B cell (primary cell): ENCODE measurements around the gene TMEM235. TPM values are rescaled to one million over a fixed set of nuclear protein-coding genes. Genes with fewer than 3 reads are reported as not detected.

Experiments
- ATAC-seq: fragments of 200-7000 bp; cut with Tn5 transposase; one replicate; pipeline ENCODE4 v1.10.0; 2021; ENCODE audit warnings: low read depth, mild to moderate bottlenecking, moderate number of reproducible peaks, moderate library complexity
- CTCF ChIA-PET: fragments of 350-600 bp; sonication (Branson Sonifier 250); formaldehyde crosslinking; loops from one replicate; lab custom pipeline; 2021; ENCODE audit warnings: antibody characterized with exemption, inconsistent platforms; lab: Charles Lee
- POLR2A ChIA-PET: fragments of 350-600 bp; sonication (Branson Sonifier 250); formaldehyde crosslinking; loops from one replicate; lab custom pipeline; 2021; ENCODE audit warnings: antibody characterized with exemption; lab: Charles Lee
- DNase-seq: peaks from one replicate; pipeline ENCODE4 v3.0.0; 2013
- H2AFZ ChIP-seq: 2 replicates; pipeline ENCODE4 v1.6.1; 2012; ENCODE audit warnings: mild to moderate bottlenecking, low read depth, low read length; ENCODE audit not compliant: insufficient read depth, poor library complexity, severe bottlenecking
- H3K27ac ChIP-seq, 2 donors: 1 replicate in 1 of 2; 2 replicates in 1 of 2; pipeline ENCODE4 v1.5.1; 2012 to 2013; ENCODE audit warnings: low read length in 2 of 2, mild to moderate bottlenecking in 2 of 2, moderate library complexity in 1 of 2
- H3K27me3 ChIP-seq, 4 experiments: fragments of 200-600 bp in 1 of 4; sonication (generic) in 1 of 4; replicated peaks in 1 of 4; 1 replicate in 2 of 4; 2 replicates in 2 of 4; pipeline versions ENCODE4 v1.6.1 to v1.7.0; 2013 to 2016; ENCODE audit warnings: low read length in 3 of 4, mild to moderate bottlenecking in 2 of 4, mixed read lengths in 1 of 4, moderate library complexity in 1 of 4; ENCODE audit not compliant: insufficient read depth in 4 of 4, control insufficient read depth in 3 of 4; ENCODE audit errors: control extremely low read depth in 1 of 4
- H3K36me3 ChIP-seq, 2 experiments: replicated peaks in 1 of 2; 1 replicate in 1 of 2; 2 replicates in 1 of 2; pipeline versions ENCODE4 v1.6.1 to v1.7.1; 2013; ENCODE audit warnings: low read length in 1 of 2; ENCODE audit not compliant: insufficient read depth in 2 of 2, control insufficient read depth in 1 of 2; ENCODE audit errors: control extremely low read depth in 1 of 2, extremely low read depth in 1 of 2
- H3K4me1 ChIP-seq, 2 donors: fragments of 200-600 bp in 1 of 2; sonication (generic) in 1 of 2; 1 replicate in 1 of 2; 2 replicates in 1 of 2; pipeline versions ENCODE4 v1.5.1 to v1.6.1; 2013 to 2017; ENCODE audit warnings: low read length in 2 of 2; ENCODE audit not compliant: control insufficient read depth in 2 of 2, insufficient read depth in 2 of 2
- H3K4me2 ChIP-seq: replicated peaks from 2 replicates; pipeline ENCODE3; 2012; ENCODE audit warnings: mild to moderate bottlenecking, low read depth, low read length; ENCODE audit not compliant: poor library complexity, severe bottlenecking
- H3K4me3 ChIP-seq, 5 experiments: fragments of 200-600 bp in 1 of 5; sonication (generic) in 1 of 5; 1 replicate in 3 of 5; 2 replicates in 2 of 5; pipeline versions ENCODE4 v1.5.1 to v1.7.0; 2011 to 2016; ENCODE audit warnings: low read length in 4 of 5, mild to moderate bottlenecking in 4 of 5, low read depth in 2 of 5, control low read depth in 1 of 5, moderate library complexity in 1 of 5; ENCODE audit not compliant: insufficient read depth in 1 of 5; ENCODE audit errors: control extremely low read depth in 1 of 5, extremely low read depth in 1 of 5
- H3K79me2 ChIP-seq: fragments of 200-600 bp; sonication (generic); one replicate; pipeline ENCODE4 v1.6.0; 2016; ENCODE audit warnings: low read length; ENCODE audit not compliant: control insufficient read depth, insufficient read depth
- H3K9ac ChIP-seq: fragments of 200-600 bp; sonication (generic); 2 replicates; pipeline ENCODE4 v1.6.1; 2017; ENCODE audit warnings: mild to moderate bottlenecking, low read length, moderate library complexity
- H3K9me3 ChIP-seq, 3 donors: one replicate each; pipeline versions ENCODE4 v1.6.1 to v1.7.1; 2013; ENCODE audit warnings: low read length in 2 of 3; ENCODE audit not compliant: control insufficient read depth in 2 of 3, insufficient read depth in 1 of 3; ENCODE audit errors: control extremely low read depth in 1 of 3
- H4K20me1 ChIP-seq: 2 replicates; pipeline ENCODE4 v1.6.0; 2012; ENCODE audit warnings: mild to moderate bottlenecking, low read length; ENCODE audit not compliant: insufficient read depth, control insufficient read depth, poor library complexity, severe bottlenecking
- H3K27ac Mint-ChIP-seq: one replicate; pipeline ENCODE4 v1.8.0; 2021; ENCODE audit warnings: mixed read lengths
- H3K27me3 Mint-ChIP-seq: one replicate; pipeline ENCODE4 v1.8.0; 2021; ENCODE audit warnings: mixed read lengths
- H3K4me1 Mint-ChIP-seq: one replicate; pipeline ENCODE4 v1.8.0; 2021; ENCODE audit warnings: mixed read lengths
- H3K4me3 Mint-ChIP-seq: one replicate; pipeline ENCODE4 v1.8.0; 2021; ENCODE audit warnings: mixed read lengths
- H3K9me3 Mint-ChIP-seq: one replicate; pipeline ENCODE4 v1.8.0; 2022; ENCODE audit warnings: mixed read lengths; ENCODE audit not compliant: insufficient read depth
- CTCF ChIP-seq: fragments of 200-600 bp; IDR thresholded peaks from one replicate; pipeline ENCODE4 v1.8.0; 2022; ENCODE audit warnings: antibody characterized with exemption, mild to moderate bottlenecking
- EZH2 ChIP-seq: IDR thresholded peaks from 2 replicates; pipeline ENCODE4 v1.6.1; 2012; ENCODE audit warnings: borderline replicate concordance, low read depth, mild to moderate bottlenecking, moderate library complexity, low read length; ENCODE audit not compliant: insufficient read depth, poor library complexity, severe bottlenecking
- WGBS: methylation state at CpG from one replicate; pipeline ENCODE4 v1.1.5; 2013; ENCODE audit warnings: missing lambda C conversion rate; ENCODE audit not compliant: insufficient coverage; 5-methylcytosine and 5-hydroxymethylcytosine counted together
- intact Hi-C: fragments of 100-400 bp; cut with micrococcal nuclease; formaldehyde crosslinking; loops from one replicate; pipeline ENCODE4 v1.10.0; 2022
- polyA plus RNA-seq: library from polyadenylated mRNA; depleted of rRNA; stranded (reverse); fragments of >200 nt; gene quantifications from 2 replicates; pipeline ENCODE4 v1.2.3, GENCODE V29; 2012
- total RNA-seq, 2 donors: library from RNA; stranded (reverse); fragments of 120-200 nt in 1 of 2; gene quantifications; 1 replicate in 1 of 2; 2 replicates in 1 of 2; pipeline versions ENCODE4 v1.2.3 to v1.2.4, GENCODE V29; 2013 to 2022

Gene TMEM235
- total and polyA plus RNA-seq, 2 donors (not counting 1 experiment from before 2014, with no cell fraction given) = not detected

- H3K27ac Mint-ChIP-seq = no peak overlapping the region
- TF ChIP-seq CTCF (no peak), EZH2 (no peak)
- H3K9ac ChIP-seq = no peak overlapping the region
- H3K4me3 Mint-ChIP-seq = no peak overlapping the region
- WGBS = 97% methylated on average over 9 of the region's 13 CpGs
- POLR2A ChIA-PET = interaction anchor here (0.7 to 19.6 kb wide), 2 partner anchors 28 to 48 kb away, joined by 5 to 432 read pairs; partner anchors contain the start of genes TMC6 and TMC8
- no peak overlapping the region for H3K27ac ChIP-seq
- no peak overlapping the region for H2AFZ ChIP-seq
- ATAC-seq (no peak), DNase-seq (no peak)
- no peaks in the 10 kb centered on the region for H3K27me3 Mint-ChIP-seq
- no peaks in the 10 kb centered on the region for H3K9me3 Mint-ChIP-seq
- H3K9me3 ChIP-seq = no peaks in the 10 kb centered on the region
- H3K79me2 ChIP-seq = peaks cover 4% of the 10 kb centered on the region
- H3K4me1 ChIP-seq = peaks cover 13 to 20% of the 10 kb centered on the region in 2 donors
- CTCF ChIA-PET = interaction anchor here (13.0 to 19.2 kb wide), 2 partner anchors 44 to 71 kb away, joined by 142 to 357 read pairs; no protein-coding TSS in a partner anchor
- H3K4me3 ChIP-seq = no peak overlapping the region
- no peaks in the 10 kb centered on the region for H4K20me1 ChIP-seq
- H3K4me1 Mint-ChIP-seq = peaks cover 29% of the 10 kb centered on the region
- no peaks in the 10 kb centered on the region for H3K27me3 ChIP-seq
- intact Hi-C loops = no loop called here
- H3K36me3 ChIP-seq = no peaks in the 10 kb centered on the region
- no peak overlapping the region for H3K4me2 ChIP-seq
These were observed 48.9 kb upstream of the TMEM235 start for GRCh38 chr17:78182504-78182903.

GRCh38 chr17:78183916-78184315 is 47.5 kb upstream of the TMEM235 start:
- CTCF ChIA-PET = interaction anchor here (0.9 to 19.2 kb wide), 4 partner anchors 9 to 71 kb away, joined by 3 to 357 read pairs (median 5); no protein-coding TSS in a partner anchor
- intact Hi-C loops = no loop called here
- H3K9ac ChIP-seq = no peak overlapping the region

More at GRCh38 chr17:78183916-78184315, 47.5 kb upstream of the TMEM235 start:
- no peak overlapping the region for H2AFZ ChIP-seq
- Mint-ChIP-seq H3K27ac (no peak overlapping the region), H3K27me3 (no peaks in the 10 kb centered on the region), H3K4me3 (no peak overlapping the region), H3K9me3 (no peaks in the 10 kb centered on the region), H3K4me1 (peaks cover 30% of the 10 kb centered on the region)
- no peak overlapping the region for H3K27ac ChIP-seq
- DNase-seq (no peak), ATAC-seq (no peak)
- TF ChIP-seq EZH2 (no peak), CTCF (no peak)
- H3K9me3 ChIP-seq = no peaks in the 10 kb centered on the region
- H3K4me2 ChIP-seq = no peak overlapping the region
- H3K4me3 ChIP-seq = no peak overlapping the region
- H3K79me2 ChIP-seq = peaks cover 4% of the 10 kb centered on the region
- no peaks in the 10 kb centered on the region for H3K36me3 ChIP-seq
- no peaks in the 10 kb centered on the region for H3K27me3 ChIP-seq
- POLR2A ChIA-PET = interaction anchor here (19.6 kb wide), 1 partner anchor 49 kb away, joined by 432 read pairs; the partner anchor contains the start of genes TMC6 and TMC8
- H3K4me1 ChIP-seq = peaks cover 22 to 30% of the 10 kb centered on the region in 2 donors
- H4K20me1 ChIP-seq = no peaks in the 10 kb centered on the region
- WGBS = 95% methylated on average over 9 of the region's 12 CpGs
